ENCODE measurements around the gene POLR2A.

POLR2A gene

DNA sequence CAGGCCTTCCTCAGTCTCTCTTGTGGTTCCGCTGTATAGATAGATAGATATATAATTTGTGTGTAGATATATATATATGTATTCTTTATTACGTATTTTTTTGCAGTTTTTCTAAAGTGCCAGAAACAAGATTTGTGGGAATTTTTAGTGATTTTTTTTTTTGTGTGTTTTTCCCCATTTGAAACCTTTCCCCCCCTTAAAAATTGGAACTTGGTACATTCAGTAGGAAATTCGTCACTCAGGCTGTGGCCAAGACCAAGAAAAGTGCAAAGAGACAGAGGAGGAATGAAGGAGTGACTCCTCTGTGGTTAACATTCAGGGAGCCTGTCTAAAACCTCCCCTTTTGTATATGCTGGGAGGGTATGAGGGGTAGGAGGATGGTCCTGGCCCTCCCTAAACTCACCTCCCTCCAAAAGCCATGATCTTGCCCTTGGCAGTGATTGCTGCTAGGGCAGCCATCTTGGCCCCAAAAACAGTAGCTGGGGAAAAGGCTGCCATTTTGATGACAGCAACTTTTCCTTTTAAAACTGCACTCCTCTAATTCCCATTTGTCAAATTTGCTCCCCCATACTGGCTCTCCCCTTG, 24.1 kb upstream of the POLR2A start:
- H2BK15ac ChIP-seq (replicated peaks; ENCODE audit: low read depth) = no peak overlapping the region
- H3K9ac ChIP-seq (ENCODE audit: low read length) = no peak overlapping the region
- H3K79me2 ChIP-seq (ENCODE audit: control insufficient read depth, insufficient read depth, low read length) = no peaks in the 10 kb centered on the region
- H3K4me2 ChIP-seq (ENCODE audit: low read length) = no peak overlapping the region
- no peaks in the 10 kb centered on the region for H3K79me1 ChIP-seq (ENCODE audit: low read length)
- no peak overlapping the region for H3K56ac ChIP-seq (ENCODE audit: low read length)
- WGBS (ENCODE audit: extremely low coverage, insufficient coverage, low lambda C conversion rate) = no CpG with 5 or more reads among the region's 3 CpGs
- H2BK5ac ChIP-seq (ENCODE audit: low read length) = no peak overlapping the region
- H4K5ac ChIP-seq (ENCODE audit: low read length) = no peak overlapping the region
- H3K4ac ChIP-seq (ENCODE audit: low read depth, low read length) = no peak overlapping the region
- H3K18ac ChIP-seq (ENCODE audit: low read length) = no peak overlapping the region
- no peaks in the 10 kb centered on the region for H3K36me3 ChIP-seq (ENCODE audit: control insufficient read depth, insufficient read depth, low read length)
- H2AK5ac ChIP-seq (ENCODE audit: low read length) = no peak overlapping the region
- no peak for DNase-seq
- no peak overlapping the region for H3K23ac ChIP-seq (ENCODE audit: low read length)
- no peaks in the 10 kb centered on the region for H3K27me3 ChIP-seq (ENCODE audit: insufficient read depth, low read length, poor library complexity)
- H4K8ac ChIP-seq (ENCODE audit: low read depth, low read length) = no peak overlapping the region
- H3K27ac ChIP-seq (ENCODE audit: low read depth, low read length) = no peak overlapping the region
- no peak overlapping the region for H2BK120ac ChIP-seq (ENCODE audit: low read depth, low read length)
- no peaks in the 10 kb centered on the region for H3K4me1 ChIP-seq (ENCODE audit: control insufficient read depth, low read depth, low read length)
- H3K4me3 ChIP-seq (ENCODE audit: low read length) = no peak overlapping the region

- Histone ChIP-seq H3K23ac (ENCODE audit: low read length) (peak overlapping the region; percentile 24), H3K79me2 (ENCODE audit: control insufficient read depth, insufficient read depth, low read length) (no peaks in the 10 kb centered on the region), H3K4ac (ENCODE audit: low read depth, low read length) (no peak overlapping the region), H3K4me3 (ENCODE audit: low read length) (no peak overlapping the region), H3K27me3 (ENCODE audit: insufficient read depth, low read length, poor library complexity) (no peaks in the 10 kb centered on the region), H3K36me3 (ENCODE audit: control insufficient read depth, insufficient read depth, low read length) (no peaks in the 10 kb centered on the region), H4K8ac (ENCODE audit: low read depth, low read length) (no peak overlapping the region), H4K5ac (ENCODE audit: low read length) (peak overlapping the region; percentile 56), H3K4me2 (ENCODE audit: low read length) (no peak overlapping the region), H3K9ac (ENCODE audit: low read length) (no peak overlapping the region), H3K79me1 (ENCODE audit: low read length) (no peaks in the 10 kb centered on the region), H3K56ac (ENCODE audit: low read length) (no peak overlapping the region), H2BK120ac (ENCODE audit: low read depth, low read length) (no peak overlapping the region), H3K4me1 (ENCODE audit: control insufficient read depth, low read depth, low read length) (no peaks in the 10 kb centered on the region), H2BK15ac (replicated peaks; ENCODE audit: low read depth) (no peak overlapping the region), H3K27ac (ENCODE audit: low read depth, low read length) (no peak overlapping the region), H2AK5ac (ENCODE audit: low read length) (no peak overlapping the region), H3K18ac (ENCODE audit: low read length) (no peak overlapping the region), H2BK5ac (ENCODE audit: low read length) (no peak overlapping the region)
- WGBS (ENCODE audit: extremely low coverage, insufficient coverage, low lambda C conversion rate) = no CpG with 5 or more reads among the region's 7 CpGs
- peak; percentile 65 for DNase-seq
These were observed 23.1 kb upstream of the POLR2A start for GRCh38 chr17:7460850-7461660.

- no CpG with 5 or more reads among the region's 44 CpGs for WGBS (ENCODE audit: extremely low coverage, insufficient coverage, low lambda C conversion rate)
- no peaks in the 10 kb centered on the region for H3K79me2 ChIP-seq (ENCODE audit: control insufficient read depth, insufficient read depth, low read length)
These were observed 21.4 kb upstream of the POLR2A start for GRCh38 chr17:7462474-7463371.

DNA sequence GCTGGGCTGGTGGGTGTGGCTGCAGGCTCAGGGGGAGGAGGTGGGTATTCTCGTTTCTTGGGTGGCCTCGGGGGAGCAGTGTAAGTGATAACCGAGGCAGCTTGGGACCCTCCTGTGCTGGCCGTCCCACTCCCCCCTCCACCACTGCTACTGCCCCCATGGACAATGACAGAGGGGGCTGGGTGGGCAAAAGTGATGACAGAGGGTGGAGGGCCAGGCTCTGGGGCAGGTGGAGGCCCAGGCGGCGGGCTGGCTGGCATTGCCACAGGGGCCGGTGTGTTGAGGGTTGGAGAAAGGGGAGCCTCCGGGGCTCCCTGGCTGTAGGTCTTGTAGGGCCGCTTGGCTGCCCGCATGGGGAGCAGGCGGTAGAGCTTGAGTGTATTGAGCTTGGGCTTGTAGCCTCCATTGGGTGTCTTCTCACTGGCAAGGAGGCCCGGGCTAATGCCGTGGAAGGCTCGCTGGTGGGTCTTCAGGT, 20.8 kb upstream of the POLR2A start:
- WGBS (ENCODE audit: extremely low coverage, insufficient coverage, low lambda C conversion rate) = no CpG with 5 or more reads among the region's 14 CpGs

More at GRCh38 chr17:7462474-7463371, 21.4 kb upstream of the POLR2A start:
- Histone ChIP-seq H3K18ac (ENCODE audit: low read length) (no peak overlapping the region), H2AK5ac (ENCODE audit: low read length) (no peak overlapping the region), H3K9ac (ENCODE audit: low read length) (no peak overlapping the region), H2BK5ac (ENCODE audit: low read length) (no peak overlapping the region), H2BK15ac (replicated peaks; ENCODE audit: low read depth) (no peak overlapping the region), H3K56ac (ENCODE audit: low read length) (no peak overlapping the region), H3K4ac (ENCODE audit: low read depth, low read length) (no peak overlapping the region), H3K79me1 (ENCODE audit: low read length) (no peaks in the 10 kb centered on the region), H2BK120ac (ENCODE audit: low read depth, low read length) (no peak overlapping the region), H3K4me2 (ENCODE audit: low read length) (no peak overlapping the region), H3K27ac (ENCODE audit: low read depth, low read length) (no peak overlapping the region), H4K8ac (ENCODE audit: low read depth, low read length) (no peak overlapping the region), H3K4me1 (ENCODE audit: control insufficient read depth, low read depth, low read length) (no peaks in the 10 kb centered on the region), H3K27me3 (ENCODE audit: insufficient read depth, low read length, poor library complexity) (no peaks in the 10 kb centered on the region), H3K4me3 (ENCODE audit: low read length) (no peak overlapping the region), H3K36me3 (ENCODE audit: control insufficient read depth, insufficient read depth, low read length) (peaks cover 1% of the 10 kb centered on the region), H3K23ac (ENCODE audit: low read length) (no peak overlapping the region), H4K5ac (ENCODE audit: low read length) (no peak overlapping the region)
- DNase-seq = no peak

DNA sequence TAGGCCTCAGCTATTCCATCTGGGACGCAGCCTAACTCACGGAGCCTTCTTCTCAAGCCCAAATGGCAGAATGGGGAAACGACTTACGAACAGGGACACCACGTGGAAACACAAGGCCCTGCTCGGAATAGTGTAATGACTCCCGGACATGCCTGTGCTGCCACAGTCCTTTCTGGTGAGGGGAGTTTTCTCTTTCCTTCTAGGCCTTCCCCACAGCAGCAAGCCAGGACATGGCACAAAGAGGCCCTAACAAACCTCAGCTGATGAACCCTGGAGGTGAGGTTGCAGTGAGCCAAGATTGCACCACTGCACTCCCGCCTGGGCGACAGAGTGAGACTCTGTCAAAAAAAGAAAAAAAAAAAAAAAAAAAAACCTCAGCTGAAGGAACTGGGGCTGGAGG, 20.1 kb upstream of the POLR2A start:
- Histone ChIP-seq H4K8ac (ENCODE audit: low read depth, low read length) (no peak overlapping the region), H3K79me1 (ENCODE audit: low read length) (peaks cover 2% of the 10 kb centered on the region), H3K4me2 (ENCODE audit: low read length) (no peak overlapping the region), H3K18ac (ENCODE audit: low read length) (no peak overlapping the region), H2AK5ac (ENCODE audit: low read length) (no peak overlapping the region), H4K5ac (ENCODE audit: low read length) (no peak overlapping the region), H3K79me2 (ENCODE audit: control insufficient read depth, insufficient read depth, low read length) (no peaks in the 10 kb centered on the region), H3K4ac (ENCODE audit: low read depth, low read length) (no peak overlapping the region), H3K56ac (ENCODE audit: low read length) (no peak overlapping the region), H3K4me1 (ENCODE audit: control insufficient read depth, low read depth, low read length) (no peaks in the 10 kb centered on the region), H2BK5ac (ENCODE audit: low read length) (no peak overlapping the region), H3K36me3 (ENCODE audit: control insufficient read depth, insufficient read depth, low read length) (peaks cover 3% of the 10 kb centered on the region), H3K4me3 (ENCODE audit: low read length) (no peak overlapping the region), H3K27me3 (ENCODE audit: insufficient read depth, low read length, poor library complexity) (no peaks in the 10 kb centered on the region), H3K27ac (ENCODE audit: low read depth, low read length) (no peak overlapping the region), H3K9ac (ENCODE audit: low read length) (no peak overlapping the region), H2BK120ac (ENCODE audit: low read depth, low read length) (no peak overlapping the region), H2BK15ac (replicated peaks; ENCODE audit: low read depth) (no peak overlapping the region), H3K23ac (ENCODE audit: low read length) (no peak overlapping the region)
- no peak for DNase-seq
- no CpG with 5 or more reads among the region's 9 CpGs for WGBS (ENCODE audit: extremely low coverage, insufficient coverage, low lambda C conversion rate)

More for the DNA sequence above, 20.8 kb upstream of the POLR2A start:
- H3K9ac ChIP-seq (ENCODE audit: low read length) = no peak overlapping the region
- H4K5ac ChIP-seq (ENCODE audit: low read length) = no peak overlapping the region
- H3K4me3 ChIP-seq (ENCODE audit: low read length) = no peak overlapping the region
- H2BK15ac ChIP-seq (replicated peaks; ENCODE audit: low read depth) = no peak overlapping the region
- H2AK5ac ChIP-seq (ENCODE audit: low read length) = no peak overlapping the region
- H3K79me1 ChIP-seq (ENCODE audit: low read length) = no peaks in the 10 kb centered on the region
- no peak for DNase-seq
- no peak overlapping the region for H3K4me2 ChIP-seq (ENCODE audit: low read length)
- H3K4ac ChIP-seq (ENCODE audit: low read depth, low read length) = no peak overlapping the region
- H3K4me1 ChIP-seq (ENCODE audit: control insufficient read depth, low read depth, low read length) = no peaks in the 10 kb centered on the region
- no peaks in the 10 kb centered on the region for H3K27me3 ChIP-seq (ENCODE audit: insufficient read depth, low read length, poor library complexity)
- no peak overlapping the region for H3K23ac ChIP-seq (ENCODE audit: low read length)
- no peak overlapping the region for H3K56ac ChIP-seq (ENCODE audit: low read length)
- H3K79me2 ChIP-seq (ENCODE audit: control insufficient read depth, insufficient read depth, low read length) = no peaks in the 10 kb centered on the region
- H3K18ac ChIP-seq (ENCODE audit: low read length) = no peak overlapping the region
- no peak overlapping the region for H3K27ac ChIP-seq (ENCODE audit: low read depth, low read length)
- no peak overlapping the region for H4K8ac ChIP-seq (ENCODE audit: low read depth, low read length)
- peaks cover 1% of the 10 kb centered on the region for H3K36me3 ChIP-seq (ENCODE audit: control insufficient read depth, insufficient read depth, low read length)
- no peak overlapping the region for H2BK120ac ChIP-seq (ENCODE audit: low read depth, low read length)
- no peak overlapping the region for H2BK5ac ChIP-seq (ENCODE audit: low read length)
